ENCODE results near the gene SMARCD2. TPM values are rescaled to one million over a fixed set of nuclear protein-coding genes. Genes with fewer than 3 reads are reported as not detected.
A peak's percentile ranks its signal among the peaks of the same experiment; 100 is the strongest.
"Not testable (repeated sequence)": the region's sequence is repeated elsewhere in the genome, so short reads cannot be mapped to it uniquely, and the experiment has no call there.

Gene SMARCD2
- total and polyA plus RNA-seq, 5 donors = 27.9 to 46.4 (median 35.7) TPM

- H3K9me3 ChIP-seq (ENCODE audit: control insufficient read depth, low read length); H3K4me3 ChIP-seq (ENCODE audit: low read length); H3K27me3 ChIP-seq (ENCODE audit: control insufficient read depth, insufficient read depth); DNase-seq; H3K4me1 ChIP-seq (ENCODE audit: control insufficient read depth, insufficient read depth, low read length); ATAC-seq; intact Hi-C loops (cut with DNase I); H3K27ac ChIP-seq (ENCODE audit: low read length): not testable (repeated sequence)
- 79% methylated on average over 8 of the region's 8 CpGs for WGBS
Measured at GRCh38 chr17:63874061-63874626, 31.7 kb upstream of the SMARCD2 start.

GRCh38 chr17:63873577-63873976, 31.1 kb upstream of the SMARCD2 start, which contains the start of gene CSH2:
CSH2 (minus strand) TSS chr17:63873677; CDS start chr17:63873614, 63 bp downstream.
- H3K4me1 ChIP-seq (ENCODE audit: control insufficient read depth, insufficient read depth, low read length); H3K9me3 ChIP-seq (ENCODE audit: control insufficient read depth, low read length); ATAC-seq; intact Hi-C loops (cut with DNase I); H3K4me3 ChIP-seq (ENCODE audit: low read length); DNase-seq; H3K27ac ChIP-seq (ENCODE audit: low read length); H3K27me3 ChIP-seq (ENCODE audit: control insufficient read depth, insufficient read depth): not testable (repeated sequence)
- WGBS = 86% methylated on average over 6 of the region's 7 CpGs

GRCh38 chr17:63871646-63872365, 29.3 kb upstream of the SMARCD2 start:
- 94% methylated on average over 13 of the region's 15 CpGs for WGBS
- H3K9me3 ChIP-seq (ENCODE audit: control insufficient read depth, low read length); DNase-seq; ATAC-seq; H3K4me1 ChIP-seq (ENCODE audit: control insufficient read depth, insufficient read depth, low read length); H3K4me3 ChIP-seq (ENCODE audit: low read length); H3K27me3 ChIP-seq (ENCODE audit: control insufficient read depth, insufficient read depth); intact Hi-C loops (cut with DNase I); H3K27ac ChIP-seq (ENCODE audit: low read length): not testable (repeated sequence)

- 63% methylated on average over 4 of the region's 4 CpGs for WGBS
- H3K9me3 ChIP-seq (ENCODE audit: control insufficient read depth, low read length); intact Hi-C loops (cut with DNase I); H3K4me1 ChIP-seq (ENCODE audit: control insufficient read depth, insufficient read depth, low read length); DNase-seq; H3K27me3 ChIP-seq (ENCODE audit: control insufficient read depth, insufficient read depth); H3K4me3 ChIP-seq (ENCODE audit: low read length); ATAC-seq; H3K27ac ChIP-seq (ENCODE audit: low read length): not testable (repeated sequence)
Measured at GRCh38 chr17:63870292-63870665, 27.8 kb upstream of the SMARCD2 start.

- ATAC-seq; H3K4me1 ChIP-seq (ENCODE audit: control insufficient read depth, insufficient read depth, low read length); intact Hi-C loops (cut with DNase I); DNase-seq; H3K9me3 ChIP-seq (ENCODE audit: control insufficient read depth, low read length); H3K27me3 ChIP-seq (ENCODE audit: control insufficient read depth, insufficient read depth); H3K4me3 ChIP-seq (ENCODE audit: low read length); H3K27ac ChIP-seq (ENCODE audit: low read length): not testable (repeated sequence)
- WGBS = 56% methylated on average over 9 of the region's 9 CpGs
Measured at GRCh38 chr17:63869491-63870291, 27.2 kb upstream of the SMARCD2 start.

GRCh38 chr17:63866625-63867024, 24.1 kb upstream of the SMARCD2 start:
- intact Hi-C loops (cut with DNase I); H3K4me1 ChIP-seq (ENCODE audit: control insufficient read depth, insufficient read depth, low read length); H3K4me3 ChIP-seq (ENCODE audit: low read length); DNase-seq; H3K27ac ChIP-seq (ENCODE audit: low read length); H3K9me3 ChIP-seq (ENCODE audit: control insufficient read depth, low read length); H3K27me3 ChIP-seq (ENCODE audit: control insufficient read depth, insufficient read depth): not testable (repeated sequence)
- ATAC-seq = peak; percentile 33 to 54
- 81% methylated on average over 7 of the region's 7 CpGs for WGBS

GRCh38 chr17:63859257-63859656, 16.8 kb upstream of the SMARCD2 start:
- Histone ChIP-seq H3K4me3 (ENCODE audit: low read length) (no peak overlapping the region), H3K4me1 (ENCODE audit: control insufficient read depth, insufficient read depth, low read length) (no peaks in the 10 kb centered on the region), H3K9me3 (ENCODE audit: control insufficient read depth, low read length) (no peaks in the 10 kb centered on the region), H3K27ac (ENCODE audit: low read length) (no peak overlapping the region), H3K27me3 (ENCODE audit: control insufficient read depth, insufficient read depth) (no peaks in the 10 kb centered on the region)
- DNase-seq (no peak), ATAC-seq (no peak)
- intact Hi-C loops (cut with DNase I) = no loop called here
- 79% methylated on average over 3 of the region's 3 CpGs for WGBS

GRCh38 chr17:63856425-63856824, 13.9 kb upstream of the SMARCD2 start:
- DNase-seq; H3K27me3 ChIP-seq (ENCODE audit: control insufficient read depth, insufficient read depth); intact Hi-C loops (cut with DNase I); H3K4me3 ChIP-seq (ENCODE audit: low read length); H3K9me3 ChIP-seq (ENCODE audit: control insufficient read depth, low read length); ATAC-seq; H3K4me1 ChIP-seq (ENCODE audit: control insufficient read depth, insufficient read depth, low read length); H3K27ac ChIP-seq (ENCODE audit: low read length): not testable (repeated sequence)
- WGBS = 95% methylated on average over 8 of the region's 8 CpGs

- DNase-seq = no peak
- no peak for ATAC-seq
- WGBS = 90% methylated on average over 8 of the region's 8 CpGs
- intact Hi-C loops (cut with DNase I) = no loop called here
- no peaks in the 10 kb centered on the region for H3K9me3 ChIP-seq (ENCODE audit: control insufficient read depth, low read length)
- H3K4me1 ChIP-seq (ENCODE audit: control insufficient read depth, insufficient read depth, low read length) = no peaks in the 10 kb centered on the region
- no peak overlapping the region for H3K27ac ChIP-seq (ENCODE audit: low read length)
- no peak overlapping the region for H3K4me3 ChIP-seq (ENCODE audit: low read length)
- H3K27me3 ChIP-seq (ENCODE audit: control insufficient read depth, insufficient read depth) = no peaks in the 10 kb centered on the region
Measured at GRCh38 chr17:63855185-63855584, 12.7 kb upstream of the SMARCD2 start.

- H3K27me3 ChIP-seq (ENCODE audit: control insufficient read depth, insufficient read depth) = no peaks in the 10 kb centered on the region
- no peaks in the 10 kb centered on the region for H3K9me3 ChIP-seq (ENCODE audit: control insufficient read depth, low read length)
- no peak for ATAC-seq
- intact Hi-C loops (cut with DNase I) = no loop called here
- no peak for DNase-seq
- no peaks in the 10 kb centered on the region for H3K4me1 ChIP-seq (ENCODE audit: control insufficient read depth, insufficient read depth, low read length)
- no peak overlapping the region for H3K4me3 ChIP-seq (ENCODE audit: low read length)
- 81% methylated on average over 5 of the region's 5 CpGs for WGBS
- no peak overlapping the region for H3K27ac ChIP-seq (ENCODE audit: low read length)
Measured at GRCh38 chr17:63854709-63855108, 12.2 kb upstream of the SMARCD2 start.

- no peak overlapping the region for H3K27ac ChIP-seq (ENCODE audit: low read length)
- no peaks in the 10 kb centered on the region for H3K9me3 ChIP-seq (ENCODE audit: control insufficient read depth, low read length)
- ATAC-seq (no peak), DNase-seq (no peak)
- 94% methylated on average over 2 of the region's 2 CpGs for WGBS
- no peak overlapping the region for H3K4me3 ChIP-seq (ENCODE audit: low read length)
- intact Hi-C loops (cut with DNase I) = no loop called here
- no peaks in the 10 kb centered on the region for H3K4me1 ChIP-seq (ENCODE audit: control insufficient read depth, insufficient read depth, low read length)
- H3K27me3 ChIP-seq (ENCODE audit: control insufficient read depth, insufficient read depth) = no peaks in the 10 kb centered on the region
Measured at GRCh38 chr17:63853260-63853659, 10.8 kb upstream of the SMARCD2 start.
